RKO (cell line): ENCODE data around the gene ACAT2.
"Not testable (repeated sequence)": the region's sequence is repeated elsewhere in the genome, so short reads cannot be mapped to it uniquely, and the experiment has no call there.

Experiments used
- DNase-seq: peaks from one replicate; pipeline ENCODE4 v3.0.0-alpha.2; 2016; ENCODE audit warnings: low spot score

ACAT2 gene

GRCh38 chr6:159813781-159814180, 51.9 kb downstream of the ACAT2 start:
- DNase-seq, result no peak

DNA sequence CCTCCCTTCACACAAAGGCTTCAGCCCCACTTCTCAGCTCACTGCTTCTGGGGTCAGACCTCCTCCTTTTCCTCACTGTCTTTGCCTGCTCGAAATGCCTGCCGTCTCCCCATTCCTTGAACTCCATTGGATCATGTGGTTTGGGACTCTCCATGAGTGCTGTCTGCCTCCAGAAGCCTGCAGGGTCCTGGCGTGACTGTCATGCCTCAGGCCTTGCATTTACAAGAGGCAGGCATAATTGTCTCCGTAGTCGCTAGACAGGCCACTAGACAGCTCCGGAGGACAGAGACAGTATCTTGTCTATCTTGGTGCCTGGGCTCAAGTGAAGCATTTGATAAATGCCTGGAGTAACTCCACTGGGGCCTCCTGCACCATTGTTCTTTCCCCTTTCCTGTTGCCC, 53.6 kb downstream of the ACAT2 start:
- no peak for DNase-seq

DNA sequence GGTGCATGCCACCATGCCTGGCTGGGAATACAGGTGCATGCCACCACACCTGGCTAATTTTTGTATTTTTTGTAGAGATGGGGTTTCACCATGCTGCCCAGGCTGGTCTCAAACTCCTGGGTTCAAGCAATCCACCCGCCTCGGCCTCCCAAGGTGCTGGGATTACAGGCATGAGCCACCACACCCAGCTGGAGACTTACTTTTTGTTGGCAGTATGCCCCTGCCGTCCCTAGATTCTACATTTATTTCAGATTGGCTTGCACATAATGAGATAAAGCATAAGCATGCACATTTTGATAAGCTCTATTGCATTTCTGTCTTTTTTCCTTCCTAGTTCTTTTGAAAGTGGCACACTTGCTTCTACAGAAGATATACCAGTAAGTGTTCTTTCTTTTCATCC, 54.9 kb downstream of the ACAT2 start:
- not testable (repeated sequence) for DNase-seq

GRCh38 chr6:159817951-159818739, 56.3 kb downstream of the ACAT2 start:
- DNase-seq, result no peak

- DNase-seq, result no peak
Observed at GRCh38 chr6:159819098-159819497, 57.3 kb downstream of the ACAT2 start.

GRCh38 chr6:159819932-159820640, 58.2 kb downstream of the ACAT2 start:
- DNase-seq, result no peak

DNA sequence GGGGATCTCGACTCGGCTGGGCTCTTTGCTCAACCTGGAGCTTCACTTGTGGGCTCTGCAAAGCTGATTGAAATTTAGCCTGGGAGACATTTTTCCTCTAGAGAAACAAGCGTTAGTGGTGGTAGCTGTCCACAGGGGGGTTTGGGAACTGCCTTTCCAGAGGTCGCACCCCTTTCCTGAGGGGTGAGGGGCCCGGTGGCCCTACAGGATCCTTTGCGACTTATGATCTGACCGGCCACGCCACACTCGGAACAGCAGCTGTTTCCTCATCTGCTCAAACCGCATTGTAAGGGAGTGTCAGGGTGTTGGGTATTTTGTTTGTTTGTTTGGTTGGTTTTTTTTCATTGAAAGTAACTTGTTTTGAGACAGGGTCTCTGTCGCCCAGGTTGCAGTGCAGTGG, 59.3 kb downstream of the ACAT2 start:
- no peak for DNase-seq

DNA sequence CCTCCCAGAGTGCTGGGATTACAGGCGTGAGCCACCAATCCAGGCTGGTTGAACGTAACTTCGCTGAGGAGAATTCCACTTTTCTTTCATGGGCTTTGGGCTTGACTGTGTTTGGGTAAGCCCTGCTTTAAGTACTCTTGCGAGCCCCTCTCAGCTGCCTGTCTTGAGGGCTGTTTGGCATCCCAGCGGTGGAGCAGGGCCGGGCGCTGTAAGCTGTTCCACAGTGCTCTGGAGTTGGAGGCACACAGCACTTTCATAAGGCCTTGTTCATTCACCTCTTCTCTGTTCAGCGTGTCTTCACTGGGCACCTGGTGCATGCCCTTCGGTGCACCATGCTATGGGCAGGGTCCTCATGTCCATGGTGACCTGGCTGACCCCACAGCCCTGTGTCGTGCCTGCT, 59.9 kb downstream of the ACAT2 start:
- DNase-seq, result no peak

DNA sequence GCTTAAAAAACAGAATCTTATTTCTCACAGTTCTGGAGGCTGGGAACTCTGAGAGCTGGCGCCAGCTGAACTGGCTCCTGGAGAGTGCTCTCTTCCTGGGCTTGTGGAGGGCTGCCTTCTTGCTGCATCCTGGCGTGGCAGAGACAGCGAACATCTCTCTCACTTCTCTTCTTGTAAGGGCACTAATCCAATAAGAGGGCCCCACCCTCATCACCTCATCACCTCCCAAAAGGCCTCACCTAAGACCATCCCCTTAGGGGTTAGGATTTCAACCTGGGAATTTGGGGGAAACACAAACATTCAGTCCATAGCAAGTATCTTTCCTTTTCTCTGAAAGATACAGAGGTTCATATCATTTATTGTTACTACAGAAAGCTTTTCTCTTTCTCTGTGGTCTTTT, 62.1 kb downstream of the ACAT2 start:
- no peak for DNase-seq

DNA sequence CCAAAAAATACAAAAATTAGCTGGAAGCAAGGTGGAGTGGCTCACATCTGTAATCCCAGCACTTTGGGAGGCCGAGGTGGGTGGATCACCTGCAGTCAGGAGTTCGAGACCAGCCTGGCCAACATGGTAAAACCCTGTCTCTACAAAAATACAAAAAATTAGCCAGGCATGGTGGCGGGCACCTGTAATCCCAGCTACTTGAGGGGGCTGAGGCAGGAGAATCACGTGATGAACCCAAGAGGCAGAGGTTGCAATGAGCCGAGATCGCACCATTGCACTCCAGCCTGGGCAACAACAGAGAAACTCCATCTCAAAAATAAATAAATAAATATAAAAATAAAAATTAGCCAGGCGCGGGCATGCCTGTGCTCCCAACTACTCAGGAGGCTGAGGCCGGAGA, 62.8 kb downstream of the ACAT2 start:
- DNase-seq, result not testable (repeated sequence)

DNA sequence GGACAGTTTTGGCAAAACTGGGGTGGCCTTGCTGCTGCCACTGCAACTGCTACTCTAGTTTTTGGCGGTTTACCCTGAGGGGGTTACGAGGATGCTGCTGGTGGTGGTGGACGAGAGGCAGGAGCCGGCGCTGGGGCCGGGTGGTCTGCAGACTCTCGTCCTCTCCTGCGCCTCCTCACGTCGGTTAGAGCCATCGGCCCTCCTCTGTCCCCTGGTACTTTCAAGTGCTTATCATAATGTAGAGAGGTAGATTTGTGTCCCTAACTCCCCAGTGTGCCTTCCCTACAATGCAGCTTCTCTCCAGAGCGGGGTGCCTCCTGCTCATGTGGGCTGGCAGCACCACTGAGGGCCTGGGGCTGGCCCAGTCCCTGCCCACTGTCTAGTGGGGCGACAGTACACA, 64.2 kb downstream of the ACAT2 start:
- no peak for DNase-seq

DNA sequence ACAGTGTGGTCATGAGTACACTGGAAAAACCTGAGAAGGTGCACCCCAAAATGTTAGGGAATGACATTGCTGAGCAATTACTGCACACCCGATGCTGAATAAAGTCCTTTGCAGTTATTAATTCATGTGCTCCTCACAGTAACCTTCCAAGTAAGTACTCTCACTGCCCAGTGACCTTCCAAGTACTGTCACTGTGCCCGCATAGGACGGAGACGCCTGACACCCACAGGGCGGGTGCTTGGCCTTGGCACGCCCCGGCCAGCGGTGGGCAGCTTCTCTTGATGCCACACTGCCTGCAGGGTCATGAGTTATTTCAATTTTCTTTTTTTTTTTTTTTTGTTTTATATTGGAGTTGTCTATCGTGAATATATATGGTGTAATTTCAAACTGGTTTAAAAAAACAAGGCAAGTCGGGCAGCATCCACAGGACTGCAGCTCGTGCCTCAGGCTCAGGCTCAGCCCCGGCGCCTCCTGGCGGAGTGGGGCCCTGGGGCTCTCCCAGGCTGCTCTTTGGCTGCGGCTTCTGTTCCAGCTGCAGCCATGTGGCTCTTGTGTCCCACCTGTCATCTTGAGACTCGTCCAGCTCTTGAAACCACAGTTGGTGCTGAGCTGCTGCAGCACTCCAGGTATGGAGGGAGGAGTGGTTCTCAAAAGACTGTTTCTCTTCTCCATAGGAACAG, 65.3 kb downstream of the ACAT2 start:
- no peak for DNase-seq

DNA sequence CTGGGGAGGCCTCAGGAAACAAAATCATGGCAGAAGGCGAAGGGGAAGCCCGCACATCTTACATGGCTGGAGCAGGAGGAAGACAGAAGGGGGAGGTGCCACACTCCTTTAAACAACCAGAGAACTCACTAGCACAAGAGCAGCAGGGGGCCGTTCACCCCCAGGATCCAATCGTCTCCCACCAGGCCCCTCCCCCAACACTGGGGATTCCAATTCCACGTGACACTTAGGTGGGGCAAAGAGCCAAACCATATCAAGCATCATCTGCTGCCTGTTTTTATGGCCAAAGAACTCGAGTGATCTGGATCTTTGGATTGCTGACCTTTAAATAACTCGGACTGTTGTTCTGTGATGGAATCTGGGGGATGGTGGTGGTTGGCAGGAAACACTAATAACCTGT, 66.2 kb downstream of the ACAT2 start:
- no peak for DNase-seq
